Tongue (tissue), 2 donors: ENCODE results near the gene PPIF. TPM values are rescaled to one million over a fixed set of nuclear protein-coding genes. Genes with fewer than 3 reads are reported as not detected.

ENCODE experiments used
- DNase-seq: peaks from one replicate; pipeline ENCODE4 v3.0.0-alpha.2; 2015
- total RNA-seq: library from RNA; depleted of rRNA; stranded (reverse); fragments of >200 nt; gene quantifications from one replicate; pipeline ENCODE4 v1.2.3, GENCODE V29; 2014

The PPIF gene
- total RNA-seq = 26.6 TPM

- DNase-seq = peak; percentile 96
These were observed at the start of gene PPIF for GRCh38 chr10:79347226-79347893. PPIF (plus strand) TSS chr10:79347469; CDS start chr10:79347549, 80 bp downstream.

DNA sequence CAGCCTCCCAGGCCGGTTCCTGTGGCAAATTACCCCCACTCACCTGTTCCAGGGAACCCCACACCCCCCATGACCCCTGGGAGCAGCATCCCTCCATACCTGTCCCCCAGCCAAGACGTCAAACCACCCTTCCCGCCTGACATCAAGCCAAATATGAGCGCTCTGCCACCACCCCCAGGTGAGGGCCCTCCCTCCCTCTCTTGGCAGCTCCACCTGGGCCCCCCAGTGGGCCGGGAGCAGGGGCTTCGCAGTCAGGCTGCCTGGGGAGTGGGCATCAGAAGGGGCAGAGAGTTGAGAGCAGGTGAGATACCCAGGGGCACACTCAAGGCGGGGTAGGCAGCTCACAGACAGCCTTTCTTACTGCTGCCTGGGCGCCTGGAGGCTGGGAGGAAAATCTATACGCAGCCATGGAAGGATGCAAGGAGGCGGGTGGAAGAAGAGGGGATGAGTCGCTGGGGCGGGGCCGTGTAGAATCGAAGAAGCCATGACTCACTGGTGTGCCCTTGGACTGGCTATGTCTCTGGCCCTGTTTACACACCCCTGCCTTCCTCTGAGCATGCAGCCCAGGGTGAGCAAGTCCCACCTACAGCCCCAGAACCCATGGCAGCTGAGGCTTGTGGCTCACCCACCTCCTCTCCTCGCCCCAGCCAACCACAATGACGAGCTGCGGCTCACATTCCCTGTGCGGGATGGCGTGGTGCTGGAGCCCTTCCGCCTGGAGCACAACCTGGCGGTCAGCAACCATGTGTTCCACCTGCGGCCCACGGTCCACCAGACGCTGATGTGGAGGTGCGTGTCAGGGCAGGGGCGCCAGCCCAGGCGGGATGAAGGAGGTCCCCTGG lies 48.6 kb upstream of the PPIF start:
- peak; percentile 29 for DNase-seq

DNA sequence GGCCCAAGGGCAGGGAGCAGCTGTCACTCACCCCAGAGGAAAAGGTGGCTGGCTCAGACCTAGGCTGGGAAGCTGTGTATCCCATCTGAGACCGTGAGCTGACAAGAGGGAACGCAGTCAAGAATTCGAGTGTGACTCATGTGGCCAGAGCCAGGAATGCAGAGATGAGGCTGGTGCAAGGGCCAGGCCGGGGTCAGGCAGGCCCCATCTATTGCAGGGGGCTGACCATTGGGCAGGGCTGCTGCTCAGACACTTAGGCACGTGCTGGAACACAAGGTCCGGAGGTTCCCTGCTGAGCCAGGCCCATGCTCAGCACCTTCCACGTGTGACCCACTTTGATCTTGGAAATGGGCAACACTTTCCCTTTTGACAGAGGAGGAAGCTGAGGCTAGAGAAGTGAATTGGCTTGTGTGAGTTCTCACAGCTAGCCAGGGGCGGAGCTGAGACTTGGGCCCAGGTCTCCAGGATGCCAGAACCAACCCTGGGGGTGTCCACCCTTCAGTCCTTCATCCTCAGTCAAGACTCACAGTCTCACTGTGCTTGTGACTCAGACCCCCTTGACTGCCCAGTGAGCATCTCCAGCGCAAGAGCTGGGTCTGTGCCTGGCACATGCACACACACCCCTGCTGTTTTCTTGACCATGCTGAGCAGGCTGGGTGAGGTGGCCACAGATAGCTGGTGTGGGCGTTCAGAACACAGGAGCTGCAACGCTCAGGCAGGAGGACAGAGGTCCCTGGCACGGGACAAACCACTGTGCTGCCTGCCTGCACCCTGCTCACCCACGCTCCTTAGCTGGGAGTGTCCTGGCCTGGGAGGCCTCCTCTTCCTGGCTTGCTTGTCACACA lies 47.6 kb upstream of the PPIF start:
- no peak for DNase-seq

- no peak for DNase-seq
These were observed 46.6 kb upstream of the PPIF start for GRCh38 chr10:79300711-79301110.

DNA sequence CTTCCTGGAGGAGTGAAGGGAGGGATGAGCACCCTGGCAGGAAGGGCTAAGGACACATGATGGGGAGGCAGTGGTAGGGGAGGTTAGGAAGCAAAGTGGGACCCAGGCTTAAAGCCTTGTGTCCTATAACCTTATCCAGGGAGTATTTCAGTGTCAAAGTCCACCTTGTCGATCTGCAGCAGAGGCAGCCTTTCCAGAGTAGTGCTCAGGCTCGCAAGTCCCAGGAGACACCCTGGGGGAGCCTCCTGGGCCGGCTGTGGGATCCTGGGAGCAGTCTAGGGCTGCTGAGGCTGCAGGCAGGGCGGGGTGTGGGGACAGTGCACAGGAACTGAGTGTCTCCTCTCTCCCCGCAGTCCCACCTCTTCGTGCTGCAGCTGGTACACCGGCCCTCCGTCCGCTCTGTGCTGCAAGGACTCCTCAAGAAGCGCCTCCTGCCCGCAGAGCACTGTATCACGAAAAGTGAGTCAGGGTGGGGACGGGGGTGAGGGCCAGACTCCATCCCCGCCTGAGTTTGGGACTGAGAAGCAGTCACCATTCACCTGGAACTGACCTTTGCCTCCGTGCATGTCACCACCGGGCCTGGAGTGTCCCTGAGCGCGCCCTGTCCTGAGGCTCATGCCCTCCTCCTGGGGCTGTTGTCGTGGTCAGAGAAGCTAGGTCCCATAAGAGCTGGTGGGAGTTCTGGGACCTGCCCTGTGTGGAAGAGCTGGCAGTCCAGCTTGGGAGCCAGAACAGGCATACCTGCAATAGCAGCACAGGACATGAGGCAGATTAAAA lies 45.3 kb upstream of the PPIF start:
- no peak for DNase-seq

DNA sequence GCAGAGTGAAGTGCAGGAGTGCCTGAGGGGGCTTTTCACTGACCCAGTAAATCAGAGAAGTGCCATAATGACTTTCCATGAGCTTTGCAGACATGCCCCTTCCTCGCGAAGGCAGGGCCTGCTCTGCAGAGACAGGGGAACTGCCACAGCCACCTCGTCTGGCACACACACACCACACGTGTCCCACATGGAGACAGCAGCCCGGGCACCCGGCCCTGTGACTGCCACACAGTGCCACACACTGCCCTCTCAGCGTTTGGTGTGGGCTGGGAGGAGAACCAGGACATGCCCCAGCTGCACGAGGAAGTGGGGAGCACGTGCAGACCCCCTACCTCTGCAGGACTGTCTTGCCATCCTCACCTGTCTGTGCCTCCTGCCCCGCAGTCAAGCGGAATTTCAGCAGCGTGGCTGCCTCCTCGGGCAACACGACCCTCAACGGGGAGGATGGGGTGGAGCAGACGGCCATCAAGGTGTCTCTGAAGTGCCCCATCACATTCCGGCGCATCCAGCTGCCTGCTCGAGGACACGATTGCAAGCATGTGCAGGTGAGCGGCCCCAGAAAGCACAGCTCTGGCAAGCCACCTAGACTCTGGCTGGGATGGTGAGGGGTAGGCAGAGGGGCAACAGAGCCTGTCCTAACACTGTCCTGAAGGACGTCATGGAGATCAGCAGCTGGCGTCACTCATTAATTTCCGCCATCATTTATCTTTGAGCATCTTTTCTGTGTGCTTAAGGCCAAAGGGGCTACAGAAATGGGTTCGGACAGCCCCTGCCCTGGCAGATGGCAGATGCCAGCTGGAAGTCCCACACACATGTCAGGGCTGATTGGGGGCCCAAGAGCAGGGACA lies 43.4 kb upstream of the PPIF start:
- no peak for DNase-seq

DNA sequence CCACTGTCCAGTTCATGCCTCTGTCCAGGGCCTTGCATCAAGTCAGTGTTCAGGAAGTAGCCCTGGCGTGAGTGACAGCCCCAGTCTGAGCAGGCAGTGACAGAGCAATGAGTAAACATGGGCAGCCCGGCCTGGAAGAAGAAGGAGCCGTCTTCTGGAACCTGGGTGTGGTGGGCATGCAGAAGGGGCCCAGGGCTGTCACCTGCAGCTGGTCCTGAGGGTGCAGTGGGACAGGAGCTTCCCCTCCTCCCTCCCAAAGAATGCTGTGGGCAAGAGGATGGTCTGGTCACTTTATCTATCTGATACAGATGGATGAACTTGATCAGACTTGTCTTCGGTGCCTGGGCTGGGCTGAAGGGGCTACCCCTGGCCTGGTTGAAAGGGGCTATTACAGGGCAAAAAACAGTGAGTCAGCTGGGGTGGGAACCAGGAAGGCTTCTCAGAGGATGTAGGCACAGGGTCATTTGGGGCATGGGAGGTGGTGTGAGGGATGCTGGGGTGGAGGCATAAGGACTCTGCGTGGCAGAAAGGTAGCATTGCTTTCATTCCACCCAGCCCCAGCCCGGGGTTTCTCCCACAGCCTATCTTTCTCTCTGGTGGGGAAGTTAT lies 42.7 kb upstream of the PPIF start:
- no peak for DNase-seq

DNA sequence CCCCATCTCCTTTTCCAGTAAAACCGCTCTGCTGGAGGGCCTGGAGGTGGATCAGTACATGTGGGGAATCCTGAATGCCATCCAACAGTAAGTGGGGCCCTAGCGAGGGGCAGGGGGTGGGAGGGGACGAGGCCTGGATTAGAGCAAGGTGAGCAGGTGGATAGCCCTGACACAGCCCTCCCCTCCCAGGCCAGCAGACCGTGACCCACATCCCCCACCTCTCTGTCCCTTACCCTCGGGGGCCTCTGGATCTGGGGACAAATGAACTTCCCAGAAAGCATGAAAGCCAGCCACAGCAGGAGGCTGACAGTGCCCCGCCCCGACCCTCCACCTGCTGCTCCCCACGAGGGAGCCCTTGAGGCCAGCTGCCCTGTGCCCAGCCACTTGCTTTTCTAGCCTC lies 41.8 kb upstream of the PPIF start:
- no peak for DNase-seq

DNA sequence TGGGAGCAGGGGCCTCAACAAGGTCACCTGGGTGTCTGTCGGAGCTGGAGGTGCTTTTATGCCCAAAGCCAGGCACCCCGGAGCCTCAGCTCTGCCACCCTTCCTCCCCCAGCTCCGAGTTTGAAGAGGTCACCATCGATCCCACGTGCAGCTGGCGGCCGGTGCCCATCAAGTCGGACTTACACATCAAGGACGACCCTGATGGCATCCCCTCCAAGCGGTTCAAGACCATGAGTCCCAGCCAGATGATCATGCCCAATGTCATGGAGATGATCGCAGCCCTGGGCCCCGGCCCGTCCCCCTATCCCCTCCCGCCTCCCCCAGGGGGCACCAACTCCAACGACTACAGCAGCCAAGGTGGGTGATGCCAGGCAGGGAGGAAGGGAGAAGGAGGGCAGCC lies 41.3 kb upstream of the PPIF start:
- DNase-seq = no peak

- DNase-seq = no peak
These were observed 40.5 kb upstream of the PPIF start for GRCh38 chr10:79306644-79307220.

DNA sequence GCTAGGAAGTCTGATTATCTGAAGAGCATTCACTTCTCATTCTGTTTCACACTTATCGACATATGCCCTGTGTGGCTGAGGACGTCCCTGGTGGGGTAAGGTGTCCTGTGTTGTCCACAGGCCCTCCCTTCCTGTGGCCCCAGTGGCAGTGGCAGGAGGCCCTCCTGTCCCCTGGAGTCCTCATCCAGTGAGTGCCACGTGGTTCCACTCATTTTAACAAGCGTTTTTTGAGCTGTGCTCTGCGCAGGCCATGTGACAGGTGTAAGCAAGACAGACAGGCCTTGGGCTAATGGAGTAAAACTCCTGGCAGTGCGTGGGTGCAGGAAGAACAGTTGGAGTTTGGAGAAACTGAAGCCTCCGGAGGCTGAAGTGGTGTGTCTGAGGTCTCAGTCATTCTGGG lies 39.3 kb upstream of the PPIF start:
- DNase-seq = no peak

DNA sequence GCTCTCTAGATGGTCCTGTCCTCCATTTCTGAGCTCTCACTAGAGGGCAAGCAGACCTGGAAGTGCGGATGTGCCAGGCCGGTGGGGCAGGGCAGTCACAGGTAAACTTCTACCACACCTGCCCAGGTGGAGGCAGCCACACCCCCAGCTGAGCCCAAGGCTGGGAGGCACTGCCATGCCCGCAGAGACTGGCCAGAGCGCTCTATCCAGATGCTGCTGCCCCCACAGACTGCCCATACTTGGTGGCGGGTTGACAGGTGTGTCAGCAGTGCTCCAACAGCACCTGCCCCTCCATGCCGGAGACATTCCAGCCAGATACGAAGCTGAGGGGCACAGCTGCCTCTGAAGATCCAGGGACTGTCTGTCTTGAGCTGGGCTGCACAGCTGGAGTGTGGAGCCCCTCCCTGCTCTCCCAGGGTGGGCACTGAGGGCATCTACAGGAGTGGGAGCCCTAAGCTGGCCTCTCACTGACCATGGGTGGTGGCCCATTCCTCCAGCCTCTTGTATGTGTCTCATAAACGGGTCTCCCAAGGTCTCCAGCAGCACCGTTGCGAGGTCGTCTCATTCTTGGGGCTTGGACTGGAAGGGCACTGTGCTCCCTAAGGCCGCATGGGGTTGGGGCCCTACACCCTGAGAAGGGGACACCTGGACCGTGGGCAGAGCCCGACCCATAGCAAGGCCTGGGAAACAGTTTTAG lies 38.2 kb upstream of the PPIF start:
- peak; percentile 26 for DNase-seq

DNA sequence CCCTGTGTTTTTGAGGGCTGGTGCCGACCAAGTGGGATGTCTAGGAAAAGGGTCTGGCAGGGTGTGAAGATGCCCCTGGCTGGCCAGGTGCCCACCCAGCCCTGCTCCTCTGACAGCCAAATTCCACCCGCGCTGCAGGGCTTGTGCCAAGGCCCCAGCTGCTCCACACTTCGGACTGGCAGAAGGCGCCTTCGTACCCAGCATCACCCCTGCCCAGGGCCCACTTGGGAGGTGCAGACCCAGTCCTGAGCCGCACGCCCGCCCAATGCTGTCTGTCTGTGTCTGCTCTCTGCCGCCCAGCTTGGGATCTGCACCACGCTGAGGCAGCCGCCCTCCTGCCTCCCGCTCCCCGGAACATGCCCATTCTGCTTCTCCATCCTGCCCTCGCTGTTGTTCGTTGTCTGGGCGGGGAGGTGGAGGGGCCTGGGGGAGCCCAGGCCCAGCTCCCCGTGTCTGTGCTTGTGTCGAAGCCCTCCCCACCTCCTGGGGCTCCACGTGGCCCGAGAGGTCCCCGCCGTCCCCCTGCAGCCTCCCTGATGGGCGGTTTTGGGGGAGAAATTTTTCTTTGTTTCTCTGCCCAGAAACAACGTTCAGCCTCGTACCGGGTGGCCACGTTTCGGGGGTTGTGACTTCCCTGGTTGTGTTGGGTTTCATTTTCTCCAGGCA lies 36.9 kb upstream of the PPIF start:
- peak; percentile 70 for DNase-seq

- peak; percentile 27 for DNase-seq
These were observed 36.2 kb upstream of the PPIF start for GRCh38 chr10:79310911-79311573.

- no peak for DNase-seq
These were observed 35.5 kb upstream of the PPIF start for GRCh38 chr10:79311581-79312407.

- DNase-seq = no peak
These were observed 34.6 kb upstream of the PPIF start for GRCh38 chr10:79312601-79313187.

GRCh38 chr10:79313320-79313719 lies 33.9 kb upstream of the PPIF start:
- DNase-seq = no peak
